NCI-H748 (cell line): Measurements from ENCODE around the gene RCE1.

Experiments
- DNase-seq: peaks from one replicate; lab custom pipeline; 2025; ENCODE audit not compliant: unreplicated experiment; lab: John Stamatoyannopoulos, UW

RCE1 gene

DNA sequence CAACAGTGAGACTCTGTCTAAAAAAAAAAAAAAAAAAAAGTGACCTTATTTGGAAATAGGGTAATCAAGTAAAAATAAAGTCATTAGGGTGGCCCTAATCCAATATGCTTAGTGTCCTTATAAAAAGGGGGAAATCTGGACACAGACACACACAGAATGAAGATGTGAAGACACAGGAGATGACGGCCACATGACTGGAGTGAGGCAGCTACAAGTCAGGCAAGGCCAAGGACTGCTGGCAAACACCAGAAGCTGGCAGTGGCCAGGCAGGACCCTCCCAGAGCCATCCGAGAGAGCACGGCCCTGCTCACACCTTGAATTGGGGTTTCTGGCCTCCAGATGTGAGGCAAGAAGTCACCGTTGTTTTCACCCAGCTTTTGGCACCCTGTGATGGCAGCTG, 42.2 kb downstream of the RCE1 start:
- no peak for DNase-seq

DNA sequence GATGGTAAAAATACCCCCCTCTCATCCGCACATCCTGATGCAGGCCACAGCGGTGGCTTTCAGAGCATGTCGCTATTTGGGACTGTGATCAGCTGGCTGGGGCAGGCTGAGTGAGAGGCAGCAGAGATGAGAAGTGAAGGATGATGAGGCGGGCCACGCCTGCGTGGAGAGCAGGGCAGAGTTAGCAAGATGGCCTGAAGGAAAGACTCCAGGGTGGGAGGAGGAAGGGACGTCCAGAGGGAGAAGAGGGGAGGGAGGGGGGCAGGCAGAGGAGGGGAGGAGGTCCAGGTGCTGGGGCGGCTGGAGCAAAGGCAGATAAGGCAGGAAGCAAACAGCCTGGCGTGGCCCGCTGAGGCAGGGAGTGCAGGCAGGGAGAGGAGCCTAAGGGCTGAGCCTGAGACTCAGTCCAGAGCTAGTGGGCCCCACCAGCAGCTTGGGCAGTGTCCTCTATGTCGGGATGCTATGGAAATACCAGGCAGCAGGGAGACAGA, 42.8 kb downstream of the RCE1 start:
- no peak for DNase-seq

DNA sequence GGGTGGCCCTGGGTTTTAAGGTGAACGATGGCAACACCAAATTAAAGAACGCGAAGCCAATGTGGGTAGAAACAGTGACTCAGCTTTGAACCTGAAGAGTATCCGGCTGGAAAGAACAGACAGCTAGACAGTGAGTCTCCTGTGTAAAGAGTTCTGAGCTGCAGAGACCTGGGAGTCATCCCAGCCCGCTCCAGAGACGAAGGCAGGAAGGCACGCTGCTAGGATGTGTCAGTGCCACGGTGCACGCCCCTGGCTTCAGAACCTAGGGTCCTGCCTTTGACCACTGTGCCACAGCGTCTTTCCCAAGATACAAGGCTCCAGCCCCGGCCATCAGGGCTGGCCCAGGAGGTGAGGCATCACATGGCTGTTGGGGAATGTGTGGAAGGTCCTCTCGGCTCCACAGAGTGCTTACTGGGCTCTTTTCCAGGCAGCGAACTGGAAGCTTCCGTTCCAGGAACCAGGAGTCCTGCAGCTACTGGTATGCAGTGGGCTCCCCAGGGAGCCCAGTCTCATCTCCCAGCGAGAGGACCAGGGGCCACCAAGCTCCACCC, 43.5 kb downstream of the RCE1 start:
- no peak for DNase-seq

DNA sequence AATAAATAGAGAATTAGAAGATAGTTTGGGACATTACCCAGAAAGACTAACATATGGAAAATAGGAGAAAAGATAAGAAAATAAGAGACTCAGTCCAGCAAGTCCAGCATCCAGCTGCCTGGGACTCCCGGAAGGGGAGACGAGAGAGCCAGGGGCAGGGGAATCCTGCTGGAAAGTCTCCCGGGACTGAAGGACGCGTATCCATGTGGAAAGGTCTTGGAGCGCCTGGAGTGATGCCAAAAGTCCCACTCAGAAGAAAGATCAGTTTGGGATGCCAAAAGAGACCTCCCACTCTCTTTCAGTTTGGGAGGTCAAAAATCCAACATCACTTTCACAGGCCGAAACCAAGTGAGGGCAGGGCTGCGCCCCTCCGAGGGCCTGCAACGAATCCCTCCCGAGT, 44.3 kb downstream of the RCE1 start:
- no peak for DNase-seq

DNA sequence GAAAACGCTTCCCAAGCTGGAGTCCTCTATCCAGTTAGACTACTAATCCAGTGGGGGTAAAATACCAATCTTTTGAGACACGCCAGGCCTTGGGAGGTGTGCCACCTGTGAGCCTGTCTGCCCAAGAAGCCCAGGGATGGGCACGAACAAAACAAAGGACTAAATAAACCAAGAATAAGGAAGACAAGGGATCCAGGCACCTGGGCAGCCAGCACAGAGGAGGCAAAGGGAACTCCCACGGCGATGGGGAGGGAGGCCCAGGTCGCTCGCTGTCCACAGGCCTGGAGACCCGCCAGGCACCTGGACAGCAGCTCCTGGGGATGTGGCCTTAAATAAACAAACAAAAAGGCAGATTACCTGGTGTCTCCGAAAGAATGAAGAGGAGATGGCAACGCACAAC, 45.0 kb downstream of the RCE1 start:
- DNase-seq = no peak

DNA sequence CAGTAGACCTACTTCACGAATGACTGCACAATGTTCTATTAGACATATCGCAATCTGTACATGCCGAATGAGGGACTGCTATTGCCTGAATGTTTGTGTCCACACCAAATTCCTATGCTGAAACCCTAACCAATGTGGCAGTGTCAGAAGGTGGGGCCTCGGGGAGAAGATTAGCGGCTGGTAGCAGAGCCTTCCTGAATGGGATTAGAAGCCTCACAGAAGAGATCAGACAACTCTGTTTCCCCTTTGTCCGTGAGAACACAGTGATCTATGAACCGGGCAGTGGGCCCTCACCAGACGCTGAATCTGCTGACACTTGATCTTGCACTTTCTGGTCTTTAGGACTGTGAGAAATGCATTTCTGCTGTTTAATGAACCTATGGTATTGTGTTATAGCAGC, 46.7 kb downstream of the RCE1 start:
- no peak for DNase-seq

DNA sequence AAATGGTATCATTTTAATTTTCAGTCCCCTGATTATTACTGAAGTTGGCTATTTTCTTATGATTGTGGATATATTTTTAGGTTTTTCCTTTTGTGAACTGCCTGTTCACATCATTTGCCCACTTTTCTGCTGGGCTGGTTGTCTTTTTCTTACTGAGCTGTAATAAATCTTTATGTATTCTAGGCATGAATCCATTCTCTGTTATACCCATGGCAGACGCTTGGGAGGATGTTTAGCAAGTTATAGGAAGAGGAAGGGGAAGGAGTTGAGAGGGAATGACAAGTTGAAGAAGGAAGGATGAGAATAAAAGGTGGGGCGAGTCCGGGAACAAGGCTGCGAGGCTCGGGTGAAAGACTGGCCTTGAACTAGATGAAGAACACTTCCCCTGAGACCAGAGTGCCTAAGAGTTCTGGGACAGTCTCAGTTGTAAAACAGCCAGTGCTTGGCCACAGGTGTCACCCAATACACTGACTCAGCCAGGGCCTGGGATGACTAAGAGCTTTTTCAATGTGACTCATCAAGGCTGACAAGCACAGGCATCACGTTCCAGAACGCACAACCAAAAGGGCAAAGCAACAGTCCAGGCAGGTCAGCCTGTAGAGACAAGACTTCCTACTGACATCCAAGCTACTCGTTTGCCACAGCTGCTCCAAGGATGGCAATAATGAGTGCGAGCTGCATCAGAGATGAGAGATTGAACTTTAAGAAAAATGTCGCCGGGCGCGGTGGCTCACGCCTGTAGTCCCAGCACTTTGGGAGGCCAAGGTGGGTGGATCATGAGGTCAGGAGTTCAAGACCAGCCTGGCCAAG, 48.8 kb downstream of the RCE1 start:
- no peak for DNase-seq

DNA sequence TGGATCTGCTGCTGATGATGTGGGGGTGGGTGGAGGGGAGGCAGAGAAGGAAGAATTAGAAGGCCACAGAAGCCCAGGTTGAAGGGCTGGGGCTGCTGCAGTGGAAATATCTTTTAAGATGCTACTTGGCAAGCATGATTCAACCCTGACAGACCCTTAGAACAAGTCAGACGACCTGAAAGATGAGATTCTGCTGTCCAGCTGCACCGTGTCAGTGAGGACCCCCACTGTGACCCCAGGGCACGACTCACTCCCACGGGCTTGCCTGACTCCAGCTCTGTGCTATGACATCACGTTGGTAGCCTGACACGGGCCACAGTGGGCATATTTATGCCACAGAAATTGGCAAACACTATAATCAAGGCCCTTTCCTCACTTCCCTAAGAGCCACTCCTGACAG, 49.7 kb downstream of the RCE1 start:
- no peak for DNase-seq

DNA sequence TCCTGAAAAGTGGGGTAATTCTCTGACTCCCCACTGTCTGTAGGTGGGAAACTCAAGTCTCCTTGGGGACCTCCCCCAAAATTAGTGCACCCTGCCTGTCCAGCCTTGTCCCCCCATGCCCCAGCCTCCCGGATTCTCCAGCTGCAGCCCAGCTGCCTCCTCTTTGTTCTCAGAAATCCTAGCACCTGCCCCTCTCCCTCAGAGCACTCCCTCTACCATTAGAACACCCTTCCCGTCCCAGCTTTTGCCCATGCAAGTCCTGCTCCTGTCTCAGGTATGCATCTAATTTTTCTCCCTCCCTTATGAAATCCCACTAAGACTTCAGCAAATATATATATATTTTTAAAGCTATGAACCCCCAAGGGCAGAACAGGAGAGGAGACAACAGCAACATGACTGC, 50.9 kb downstream of the RCE1 start:
- DNase-seq = no peak
